Karpas-422 (cell line): ENCODE measurements around the gene TBATA. TPM values are rescaled to one million over a fixed set of nuclear protein-coding genes. Genes with fewer than 3 reads are reported as not detected.

ENCODE experiments used
- small RNA-seq: library from RNA; depleted of rRNA; stranded (forward); fragments of <200 nt; gene quantifications from one replicate; pipeline ENCODE3, GENCODE V24; 2014
- total RNA-seq: library from RNA; depleted of rRNA; stranded (reverse); fragments of >200 nt; shearing (Covaris generic); gene quantifications from 2 replicates; pipeline ENCODE4 v1.2.3, GENCODE V29; 2014; ENCODE audit warnings: low replicate concordance; rRNA removed

Gene TBATA
- total RNA-seq, 1 experiment from 2014 or later = not detected

Small RNA genes lying within 50 kb of the gene (small RNA-seq; reads per million reads assigned to genes)
- gene RPS26P40 = not detected

Other genes with a start within 250 kb of the TBATA start
- 0.26 and 1.5 TPM in 2 replicates for gene PRF1, start 182.6 kb downstream of the TBATA start, total RNA-seq
- not detected in 2 replicates for gene ADAMTS14, start 112.9 kb downstream of the TBATA start, total RNA-seq
- 26.0 and 26.3 TPM in 2 replicates for gene SGPL1, start 30.6 kb upstream of the TBATA start, total RNA-seq
- gene PCBD1, start 103.2 kb upstream of the TBATA start, total RNA-seq = 73.7 and 76.4 TPM in 2 replicates